HG03575 (cell line): Measurements from ENCODE around the gene RBM14.
"Not testable (repeated sequence)": the region's sequence is repeated elsewhere in the genome, so short reads cannot be mapped to it uniquely, and the experiment has no call there.

ENCODE experiments used
- ATAC-seq: cut with Tn5 transposase; IDR thresholded peaks from one replicate; pipeline ENCODE4 v1.9.1; 2021; ENCODE audit not compliant: unreplicated experiment, insufficient number of reproducible peaks, low FRiP score; ENCODE audit errors: extremely low read depth

RBM14 gene

GRCh38 chr11:66626382-66626781 is 10.0 kb downstream of the RBM14 start:
- ATAC-seq = no peak

DNA sequence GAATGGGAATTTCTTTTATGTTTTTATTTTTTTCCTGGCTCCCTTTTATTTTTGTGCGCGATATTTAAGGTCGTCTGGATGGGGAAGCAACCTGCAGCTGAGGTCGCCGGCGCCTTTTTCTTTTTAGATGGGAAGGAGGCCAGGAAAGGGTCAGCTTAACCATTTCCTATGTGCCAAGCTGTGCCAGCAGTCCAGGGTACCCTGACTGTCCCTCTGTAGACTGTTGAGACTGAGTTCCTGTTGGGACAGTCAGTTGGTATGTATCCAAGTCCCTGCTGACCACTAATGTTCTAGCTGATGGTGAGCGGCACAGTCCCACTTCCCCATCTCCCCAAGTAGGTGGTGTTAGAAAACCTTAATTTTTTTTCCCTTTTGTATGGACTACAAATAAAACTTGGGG is 10.5 kb downstream of the RBM14 start:
- ATAC-seq = no peak

DNA sequence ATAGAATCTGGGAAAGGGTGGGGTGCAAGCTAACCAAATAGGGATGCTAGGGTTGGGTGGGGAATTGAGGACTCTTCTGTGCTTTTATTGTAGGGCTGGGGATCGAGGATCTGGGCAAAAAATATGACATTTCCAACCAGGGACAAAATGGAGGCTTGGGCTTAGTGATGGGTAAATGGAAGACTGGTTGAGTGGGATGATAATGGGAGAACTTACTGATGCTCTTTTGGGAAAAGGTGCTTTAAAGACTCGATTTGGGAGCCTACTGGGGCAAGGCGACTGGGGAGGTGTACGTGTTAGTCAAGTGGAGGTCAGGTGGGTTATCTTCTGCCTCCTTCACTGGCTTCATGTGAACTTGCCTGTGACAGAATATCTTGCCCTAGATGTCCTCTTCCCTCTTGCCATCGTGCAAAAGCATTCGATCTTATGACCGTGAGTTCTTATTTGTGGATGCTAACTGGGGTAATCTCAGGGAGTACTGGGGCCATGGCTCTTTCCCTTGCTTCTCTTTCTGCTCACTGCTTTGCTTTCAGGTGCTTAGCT is 11.7 kb downstream of the RBM14 start:
- ATAC-seq = no peak

- ATAC-seq = no peak
Measured at GRCh38 chr11:66629356-66629755, 12.9 kb downstream of the RBM14 start.

DNA sequence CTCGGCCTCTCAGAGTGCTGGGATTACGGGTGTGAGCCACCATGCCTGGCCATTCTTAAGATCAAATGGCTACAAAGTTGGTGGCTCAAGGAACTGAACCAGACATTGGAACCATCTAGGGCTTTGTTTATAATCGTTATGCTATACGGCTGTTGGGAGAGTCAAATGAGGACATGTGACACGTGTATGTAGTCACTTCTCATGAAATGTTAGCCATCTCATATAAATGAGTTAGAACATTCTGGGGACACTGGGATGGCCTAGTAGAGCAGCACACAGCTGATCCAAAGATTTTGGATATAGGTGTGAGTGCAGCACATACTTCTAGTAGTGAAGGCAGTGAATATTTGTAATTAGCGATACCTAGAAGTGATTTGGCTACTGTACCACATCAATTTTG is 15.5 kb downstream of the RBM14 start:
- ATAC-seq = no peak

- no peak for ATAC-seq
Measured at GRCh38 chr11:66632952-66633351, 16.5 kb downstream of the RBM14 start.

GRCh38 chr11:66636411-66636810 is 20.0 kb downstream of the RBM14 start:
- ATAC-seq = no peak

- no peak for ATAC-seq
Measured at GRCh38 chr11:66637557-66638176, 21.2 kb downstream of the RBM14 start.

DNA sequence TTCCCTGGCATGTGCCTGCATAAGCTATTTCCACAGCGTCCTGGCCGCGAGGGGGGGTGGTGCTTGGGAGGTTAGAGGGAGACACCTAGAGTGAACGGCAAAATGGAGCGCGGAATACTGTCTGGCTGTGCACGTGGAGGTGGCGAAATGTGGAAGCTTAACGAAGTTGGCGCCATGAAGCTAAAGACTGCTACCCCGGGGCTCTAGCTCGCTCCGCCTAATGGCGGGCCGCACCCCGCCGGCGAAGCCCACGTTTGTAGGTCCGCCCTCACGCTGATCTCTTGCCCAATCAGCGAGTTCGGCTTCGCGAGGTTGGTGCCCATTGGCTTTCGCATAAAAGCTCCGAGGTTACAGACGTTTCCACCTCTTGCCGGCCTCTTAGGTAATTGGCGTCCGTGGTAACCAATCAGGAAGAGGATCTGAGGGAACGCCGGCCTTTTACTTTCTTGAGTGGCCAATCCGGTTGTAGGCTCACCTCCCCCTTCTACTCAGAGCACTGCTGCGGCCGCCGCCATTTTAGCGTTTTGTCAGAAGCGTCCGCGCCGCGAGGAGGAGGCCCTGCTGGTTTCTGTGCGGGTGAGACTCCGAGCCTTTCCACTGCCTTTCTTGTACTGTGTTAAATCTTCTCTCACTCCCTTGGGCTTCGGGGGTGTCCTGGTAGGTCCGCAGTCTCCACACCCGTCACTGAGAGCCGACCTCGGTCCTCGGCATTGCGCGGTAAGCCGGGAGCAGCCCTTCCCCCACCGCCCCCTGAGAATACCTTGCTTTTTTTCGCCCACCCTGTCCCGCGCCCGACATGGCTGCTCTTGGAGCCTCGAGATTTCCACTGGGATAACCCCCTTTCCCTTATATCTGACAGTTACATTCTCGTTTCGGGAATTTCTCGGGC is 22.0 kb downstream of the RBM14 start, which contains the start of gene RBM4:
RBM4 (plus strand) TSS at position 527 of the 889 bp plus-strand sequence. CDS start 1,009 bp downstream, outside the sequence.
- peak; percentile 75 for ATAC-seq

DNA sequence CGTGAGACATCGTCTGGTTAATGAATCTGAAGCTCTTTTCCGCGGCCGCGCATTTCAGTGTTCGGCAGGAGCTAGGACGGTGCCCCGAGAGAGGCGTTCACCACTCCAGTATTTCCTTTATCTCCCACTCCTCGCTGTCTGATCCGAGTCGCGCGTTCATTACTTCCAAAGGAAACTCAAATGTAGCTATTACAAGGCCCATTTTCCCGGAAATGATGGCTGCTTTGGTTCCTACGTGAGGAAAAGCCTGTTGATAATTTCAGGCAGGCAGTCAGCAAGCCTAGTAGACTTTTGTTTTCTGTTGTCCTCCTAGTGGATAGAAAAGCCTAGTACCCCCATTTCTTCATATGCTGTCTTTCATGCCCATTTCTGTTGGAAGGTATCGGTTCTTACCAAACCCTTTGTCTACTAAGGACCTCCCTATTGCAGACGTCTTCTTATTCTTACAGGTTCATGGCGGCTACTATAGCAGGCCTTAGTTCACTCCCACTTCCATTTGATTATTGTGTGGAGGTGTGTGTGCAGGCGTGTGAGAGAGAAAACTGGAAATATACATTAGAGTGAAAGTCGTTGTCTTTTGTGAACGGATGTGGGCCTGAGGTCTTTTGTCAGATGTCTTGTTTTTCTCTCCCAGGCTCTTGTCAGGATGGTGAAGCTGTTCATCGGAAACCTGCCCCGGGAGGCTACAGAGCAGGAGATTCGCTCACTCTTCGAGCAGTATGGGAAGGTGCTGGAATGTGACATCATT is 22.8 kb downstream of the RBM14 start:
- ATAC-seq = no peak

DNA sequence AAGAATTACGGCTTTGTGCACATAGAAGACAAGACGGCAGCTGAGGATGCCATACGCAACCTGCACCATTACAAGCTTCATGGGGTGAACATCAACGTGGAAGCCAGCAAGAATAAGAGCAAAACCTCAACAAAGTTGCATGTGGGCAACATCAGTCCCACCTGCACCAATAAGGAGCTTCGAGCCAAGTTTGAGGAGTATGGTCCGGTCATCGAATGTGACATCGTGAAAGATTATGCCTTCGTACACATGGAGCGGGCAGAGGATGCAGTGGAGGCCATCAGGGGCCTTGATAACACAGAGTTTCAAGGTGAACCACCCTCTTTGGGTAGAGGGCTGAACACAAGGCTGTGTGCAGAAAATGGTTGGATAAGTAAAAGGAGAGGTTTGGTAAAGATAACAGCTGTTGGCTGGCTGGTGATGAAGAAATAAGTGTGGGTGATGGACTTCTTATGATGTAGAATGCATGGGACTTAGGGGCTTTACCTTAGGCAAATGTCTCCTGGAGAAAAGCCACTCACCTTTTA is 23.4 kb downstream of the RBM14 start:
- ATAC-seq = not testable (repeated sequence)

GRCh38 chr11:66641834-66642233 is 25.4 kb downstream of the RBM14 start:
- no peak for ATAC-seq

- ATAC-seq = no peak
Measured at GRCh38 chr11:66643745-66644437, 27.5 kb downstream of the RBM14 start.

DNA sequence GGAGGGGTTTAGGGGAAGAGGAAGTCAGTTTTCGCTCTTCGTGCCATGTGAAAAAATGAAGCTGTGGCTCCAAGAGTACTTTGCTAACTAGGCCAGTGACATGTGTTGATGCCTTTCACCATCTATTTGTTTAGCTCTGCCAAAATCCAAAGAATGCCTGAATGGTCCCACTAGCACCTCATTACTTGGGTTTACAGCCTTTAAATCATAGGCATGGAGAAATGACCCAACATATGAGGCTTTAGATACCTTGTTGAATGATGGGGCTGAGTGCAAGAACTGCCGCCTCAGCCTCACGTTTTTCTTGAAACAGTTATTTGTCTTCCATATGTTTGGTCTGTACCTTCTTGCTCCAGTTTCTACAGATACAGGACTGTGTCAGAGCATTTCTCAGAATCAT is 30.4 kb downstream of the RBM14 start:
- ATAC-seq = no peak

DNA sequence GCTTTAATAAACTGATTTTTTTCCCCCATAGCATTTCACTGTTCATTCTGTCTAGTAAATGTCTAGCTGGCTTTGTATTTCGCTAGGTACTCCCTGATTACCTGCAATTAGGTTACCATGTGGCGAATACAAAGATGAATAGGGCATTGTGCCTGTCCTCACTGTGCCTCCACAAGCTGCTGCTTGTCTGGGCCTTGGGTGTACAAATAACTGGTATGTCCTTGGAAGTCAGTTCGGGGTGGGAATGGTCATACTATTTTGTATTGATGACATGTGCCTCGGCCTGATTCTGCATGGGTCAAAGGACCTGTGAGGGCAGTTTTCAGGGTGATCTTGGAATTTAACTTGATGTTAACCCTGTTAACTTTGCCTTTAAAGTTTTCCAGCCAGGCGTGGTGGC is 33.5 kb downstream of the RBM14 start:
- ATAC-seq = no peak

DNA sequence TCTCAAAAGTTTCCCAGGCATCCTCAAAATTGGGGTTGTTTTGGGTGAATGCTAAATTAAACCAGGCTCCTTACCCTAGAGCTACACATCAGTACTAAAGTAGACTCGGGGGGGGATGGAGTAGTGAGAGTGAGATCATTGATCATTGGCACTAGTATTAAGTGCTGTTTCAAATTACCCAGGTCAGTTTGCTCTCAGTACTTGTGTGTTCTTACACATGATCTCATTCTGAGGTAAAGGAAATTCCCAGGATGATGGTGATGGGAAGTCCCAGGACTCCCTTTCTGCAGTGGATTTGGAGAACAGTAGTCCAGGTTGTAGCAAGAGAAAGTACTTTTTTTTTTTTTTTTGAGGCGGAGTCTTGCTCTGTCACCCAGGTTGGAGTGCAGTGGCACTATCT is 34.6 kb downstream of the RBM14 start:
- no peak for ATAC-seq

GRCh38 chr11:66652651-66653050 is 36.2 kb downstream of the RBM14 start:
- no peak for ATAC-seq

GRCh38 chr11:66653123-66653522 is 36.7 kb downstream of the RBM14 start:
- ATAC-seq = no peak

- no peak for ATAC-seq
Measured at GRCh38 chr11:66659763-66660162, 43.3 kb downstream of the RBM14 start.
